Stimulated activated CD4-positive, alpha-beta T cell treated with anti-CD3 and anti-CD28 coated beads, Interleukin-15, amount 100 ng/mL, for 48 hours (primary cell): ENCODE measurements around the gene TRANK1.
"Not testable (repeated sequence)": the region's sequence is repeated elsewhere in the genome, so short reads cannot be mapped to it uniquely, and the experiment has no call there.

ENCODE experiments used
- DNase-seq, 2 donors: peaks; one replicate each; pipeline ENCODE4 v3.0.0-alpha.2; 2020; ENCODE audit warnings: low read depth in 2 of 2

The TRANK1 gene

GRCh38 chr3:36893137-36893557, 51.7 kb downstream of the TRANK1 start:
- no peak for DNase-seq

- no peak for DNase-seq
These were observed 52.3 kb downstream of the TRANK1 start for GRCh38 chr3:36892457-36893136.

GRCh38 chr3:36891701-36892160, 53.1 kb downstream of the TRANK1 start:
- no peak for DNase-seq

GRCh38 chr3:36891097-36891496, 53.8 kb downstream of the TRANK1 start:
- DNase-seq = not testable (repeated sequence)

- DNase-seq = no peak
These were observed 54.6 kb downstream of the TRANK1 start for GRCh38 chr3:36890261-36890660.

GRCh38 chr3:36881735-36882134, 63.1 kb downstream of the TRANK1 start:
- no peak for DNase-seq

GRCh38 chr3:36879842-36880241, 65.0 kb downstream of the TRANK1 start:
- DNase-seq = not testable (repeated sequence)

GRCh38 chr3:36877930-36878685, 66.7 kb downstream of the TRANK1 start:
- DNase-seq = no peak

- no peak for DNase-seq
These were observed 68.5 kb downstream of the TRANK1 start for GRCh38 chr3:36876181-36876936.

- no peak for DNase-seq
These were observed 69.5 kb downstream of the TRANK1 start for GRCh38 chr3:36875397-36875796.

GRCh38 chr3:36874424-36874823, 70.4 kb downstream of the TRANK1 start:
- DNase-seq = no peak

GRCh38 chr3:36871379-36872126, 73.3 kb downstream of the TRANK1 start:
- no peak for DNase-seq

- peak; percentile 19 to 31 for DNase-seq
These were observed 76.0 kb downstream of the TRANK1 start for GRCh38 chr3:36868614-36869436.

GRCh38 chr3:36867810-36868209, 77.0 kb downstream of the TRANK1 start:
- no peak for DNase-seq

GRCh38 chr3:36866368-36866767, 78.5 kb downstream of the TRANK1 start:
- DNase-seq = no peak

- no peak for DNase-seq
These were observed 80.4 kb downstream of the TRANK1 start for GRCh38 chr3:36864180-36865053.

- no peak for DNase-seq
These were observed 82.6 kb downstream of the TRANK1 start for GRCh38 chr3:36862076-36862755.

- no peak for DNase-seq
These were observed 85.4 kb downstream of the TRANK1 start for GRCh38 chr3:36859494-36859893.

- DNase-seq = no peak
These were observed 92.8 kb downstream of the TRANK1 start for GRCh38 chr3:36852071-36852470.
